HS-27A (cell line): ENCODE measurements around the gene LRRC1.

Experiments
- DNase-seq: peaks from one replicate; pipeline ENCODE4 v3.0.0-alpha.2; 2012; ENCODE audit warnings: low read depth, missing footprints

LRRC1 gene

GRCh38 chr6:53962646-53963045 lies 167.8 kb downstream of the LRRC1 start:
- DNase-seq, result no peak

- DNase-seq, result no peak
Observed at GRCh38 chr6:53967415-53967814, 172.6 kb downstream of the LRRC1 start.
